ENCODE results near the gene ARHGEF28.

ARHGEF28 gene

DNA sequence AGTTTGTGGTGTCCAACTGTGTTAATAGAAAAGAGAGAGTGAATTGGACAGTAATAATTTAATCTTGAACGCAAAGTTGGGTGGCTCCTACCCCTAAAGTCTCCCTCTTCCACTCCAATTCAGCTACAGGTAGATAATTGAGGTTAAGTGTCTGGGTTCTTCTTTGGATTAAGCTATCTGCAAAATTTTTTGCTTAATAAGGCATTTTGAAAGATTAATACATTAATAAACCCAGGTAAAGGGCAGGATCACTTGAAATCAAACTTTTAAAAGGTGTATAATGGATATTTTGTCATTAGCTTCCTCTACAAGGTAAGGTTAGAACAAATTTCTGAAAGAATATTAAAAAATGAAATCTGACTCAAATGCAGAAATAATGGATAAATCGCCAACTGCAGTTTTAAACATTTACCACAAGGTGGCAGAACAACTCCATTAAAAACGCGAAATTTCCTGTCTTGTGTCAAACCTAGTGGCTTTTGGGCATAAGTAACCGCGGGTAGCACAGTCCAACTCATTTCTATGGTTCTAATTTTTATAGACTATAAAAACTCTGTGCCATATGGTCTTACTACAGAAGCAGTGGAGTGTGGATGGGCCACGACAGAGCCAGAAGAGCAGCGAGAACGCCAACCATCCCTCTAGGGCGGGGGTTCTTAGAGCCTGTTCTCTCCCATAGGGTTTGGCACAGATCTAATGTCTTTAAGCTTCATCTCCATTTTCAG, 276.5 kb downstream of the ARHGEF28 start:
- H3K36me3 ChIP-seq (replicated peaks): peaks cover 7% of the 10 kb centered on the region
- peak; percentile 12 for DNase-seq
- no peak overlapping the region for H3K27ac ChIP-seq
- no peak overlapping the region for H3K4me3 ChIP-seq (ENCODE audit: low read depth, low read length)
- in situ Hi-C loops (cut with HindIII; ENCODE audit: low pct_ligation_motif_present, low sequenced_read_pairs): loop anchor here (25.0 kb wide), 1 partner anchor 760 kb away; no protein-coding TSS in a partner anchor
- TF ChIP-seq, protein P1, sequence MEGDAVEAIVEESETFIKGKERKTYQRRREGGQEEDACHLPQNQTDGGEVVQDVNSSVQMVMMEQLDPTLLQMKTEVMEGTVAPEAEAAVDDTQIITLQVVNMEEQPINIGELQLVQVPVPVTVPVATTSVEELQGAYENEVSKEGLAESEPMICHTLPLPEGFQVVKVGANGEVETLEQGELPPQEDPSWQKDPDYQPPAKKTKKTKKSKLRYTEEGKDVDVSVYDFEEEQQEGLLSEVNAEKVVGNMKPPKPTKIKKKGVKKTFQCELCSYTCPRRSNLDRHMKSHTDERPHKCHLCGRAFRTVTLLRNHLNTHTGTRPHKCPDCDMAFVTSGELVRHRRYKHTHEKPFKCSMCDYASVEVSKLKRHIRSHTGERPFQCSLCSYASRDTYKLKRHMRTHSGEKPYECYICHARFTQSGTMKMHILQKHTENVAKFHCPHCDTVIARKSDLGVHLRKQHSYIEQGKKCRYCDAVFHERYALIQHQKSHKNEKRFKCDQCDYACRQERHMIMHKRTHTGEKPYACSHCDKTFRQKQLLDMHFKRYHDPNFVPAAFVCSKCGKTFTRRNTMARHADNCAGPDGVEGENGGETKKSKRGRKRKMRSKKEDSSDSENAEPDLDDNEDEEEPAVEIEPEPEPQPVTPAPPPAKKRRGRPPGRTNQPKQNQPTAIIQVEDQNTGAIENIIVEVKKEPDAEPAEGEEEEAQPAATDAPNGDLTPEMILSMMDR (IDR thresholded peaks at IDR 0.05; ENCODE audit: low read depth, low read length, missing control alignments): peak; percentile 53
- H3K27me3 ChIP-seq (replicated peaks): no peaks in the 10 kb centered on the region

GRCh38 chr5:73903169-73903568, 277.2 kb downstream of the ARHGEF28 start:
- Histone ChIP-seq H3K27ac (no peak overlapping the region), H3K4me3 (ENCODE audit: low read depth, low read length) (no peak overlapping the region), H3K36me3 (replicated peaks) (peaks cover 7% of the 10 kb centered on the region), H3K27me3 (replicated peaks) (no peaks in the 10 kb centered on the region)
- TF ChIP-seq, protein P1 (IDR thresholded peaks at IDR 0.05; ENCODE audit: low read depth, low read length, missing control alignments): no peak
- no peak for DNase-seq
- in situ Hi-C loops (cut with HindIII; ENCODE audit: low pct_ligation_motif_present, low sequenced_read_pairs): loop anchor here (25.0 kb wide), 1 partner anchor 759 kb away; no protein-coding TSS in a partner anchor

- in situ Hi-C loops (cut with HindIII; ENCODE audit: low pct_ligation_motif_present, low sequenced_read_pairs): loop anchor here (25.0 kb wide), 1 partner anchor 756 kb away; no protein-coding TSS in a partner anchor
- TF ChIP-seq, protein P1 (IDR thresholded peaks at IDR 0.05; ENCODE audit: low read depth, low read length, missing control alignments): no peak
Observed at GRCh38 chr5:73906277-73906676, 280.3 kb downstream of the ARHGEF28 start.

DNA sequence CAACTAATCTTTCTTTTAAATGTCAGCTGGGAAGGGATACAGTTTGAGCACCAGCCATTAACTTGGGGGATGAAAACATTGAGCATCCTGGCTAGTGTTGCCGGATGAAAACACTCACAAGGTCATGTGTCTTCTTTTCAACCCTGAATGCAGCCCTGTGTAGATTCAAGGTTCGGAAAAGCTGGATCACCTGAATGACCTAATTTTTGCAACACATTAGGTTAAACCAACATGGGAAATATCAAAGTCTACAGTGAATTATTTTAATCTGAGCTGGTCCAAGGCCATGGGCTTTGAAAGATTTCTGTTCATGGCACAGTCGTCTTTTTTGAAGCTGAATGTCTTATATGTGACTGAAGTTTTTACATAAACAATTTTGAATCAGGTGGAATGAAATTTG, 281.2 kb downstream of the ARHGEF28 start:
- H3K27me3 ChIP-seq (replicated peaks): no peaks in the 10 kb centered on the region
- TF ChIP-seq, protein P1 (IDR thresholded peaks at IDR 0.05; ENCODE audit: low read depth, low read length, missing control alignments): no peak
- in situ Hi-C loops (cut with HindIII; ENCODE audit: low pct_ligation_motif_present, low sequenced_read_pairs): loop anchor here (25.0 kb wide), 1 partner anchor 755 kb away; no protein-coding TSS in a partner anchor
- peaks cover 24% of the 10 kb centered on the region for H3K36me3 ChIP-seq (replicated peaks)
- no peak overlapping the region for H3K27ac ChIP-seq
- no peak overlapping the region for H3K4me3 ChIP-seq (ENCODE audit: low read depth, low read length)
- DNase-seq: no peak

More at GRCh38 chr5:73906277-73906676, 280.3 kb downstream of the ARHGEF28 start:
- Histone ChIP-seq H3K27ac (no peak overlapping the region), H3K36me3 (replicated peaks) (peaks cover 19% of the 10 kb centered on the region), H3K27me3 (replicated peaks) (no peaks in the 10 kb centered on the region), H3K4me3 (ENCODE audit: low read depth, low read length) (no peak overlapping the region)
- no peak for DNase-seq

DNA sequence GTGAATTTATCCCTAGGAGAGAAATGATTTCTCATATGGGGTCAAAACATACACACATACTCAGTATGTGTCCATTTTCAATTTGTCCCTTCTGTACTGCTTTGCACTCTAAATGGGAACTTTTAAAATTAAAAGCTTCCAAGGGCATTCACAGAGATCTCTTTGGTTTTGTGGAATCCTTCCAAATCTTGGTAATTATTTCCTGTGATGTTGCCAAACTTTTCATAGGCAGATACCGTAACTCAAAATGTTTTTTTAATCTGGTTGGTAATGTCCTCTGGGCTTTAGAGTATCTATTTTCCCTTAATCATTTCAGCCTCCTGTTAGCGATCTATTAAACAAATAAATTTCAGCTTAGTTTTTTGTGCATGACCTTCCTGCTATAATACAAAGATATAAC, 282.4 kb downstream of the ARHGEF28 start:
- peaks cover 23% of the 10 kb centered on the region for H3K36me3 ChIP-seq (replicated peaks)

More for the DNA sequence above, 282.4 kb downstream of the ARHGEF28 start:
- H3K27me3 ChIP-seq (replicated peaks): no peaks in the 10 kb centered on the region
- no peak for DNase-seq
- H3K4me3 ChIP-seq (ENCODE audit: low read depth, low read length): no peak overlapping the region
- H3K27ac ChIP-seq: no peak overlapping the region
- TF ChIP-seq, protein P1 (IDR thresholded peaks at IDR 0.05; ENCODE audit: low read depth, low read length, missing control alignments): no peak
- in situ Hi-C loops (cut with HindIII; ENCODE audit: low pct_ligation_motif_present, low sequenced_read_pairs): loop anchor here (25.0 kb wide), 1 partner anchor 754 kb away; no protein-coding TSS in a partner anchor

Data from brain microvascular endothelial cell (primary cell).